Astrocyte of the cerebellum (primary cell): ENCODE results near the gene F10.

Experiments
- DNase-seq: peaks from one replicate; pipeline ENCODE4 v3.0.0-alpha.2; 2011; ENCODE audit warnings: low read depth
- H3K4me3 ChIP-seq: 2 replicates; pipeline ENCODE4 v1.5.1; 2011; ENCODE audit warnings: mild to moderate bottlenecking, low read depth, low read length, moderate library complexity
- in situ Hi-C: cut with HindIII; loops from 2 replicates; pipeline ENCODE4 v1.10.0; 2017; ENCODE audit warnings: low sequenced_read_pairs
- TF ChIP-seq, protein P1 (sequence below): IDR thresholded peaks from 2 replicates; pipeline ENCODE4 v1.5.1; 2012; ENCODE audit warnings: low read length, low read depth, moderate library complexity, mild to moderate bottlenecking; ENCODE audit errors: missing control alignments

Gene F10

DNA sequence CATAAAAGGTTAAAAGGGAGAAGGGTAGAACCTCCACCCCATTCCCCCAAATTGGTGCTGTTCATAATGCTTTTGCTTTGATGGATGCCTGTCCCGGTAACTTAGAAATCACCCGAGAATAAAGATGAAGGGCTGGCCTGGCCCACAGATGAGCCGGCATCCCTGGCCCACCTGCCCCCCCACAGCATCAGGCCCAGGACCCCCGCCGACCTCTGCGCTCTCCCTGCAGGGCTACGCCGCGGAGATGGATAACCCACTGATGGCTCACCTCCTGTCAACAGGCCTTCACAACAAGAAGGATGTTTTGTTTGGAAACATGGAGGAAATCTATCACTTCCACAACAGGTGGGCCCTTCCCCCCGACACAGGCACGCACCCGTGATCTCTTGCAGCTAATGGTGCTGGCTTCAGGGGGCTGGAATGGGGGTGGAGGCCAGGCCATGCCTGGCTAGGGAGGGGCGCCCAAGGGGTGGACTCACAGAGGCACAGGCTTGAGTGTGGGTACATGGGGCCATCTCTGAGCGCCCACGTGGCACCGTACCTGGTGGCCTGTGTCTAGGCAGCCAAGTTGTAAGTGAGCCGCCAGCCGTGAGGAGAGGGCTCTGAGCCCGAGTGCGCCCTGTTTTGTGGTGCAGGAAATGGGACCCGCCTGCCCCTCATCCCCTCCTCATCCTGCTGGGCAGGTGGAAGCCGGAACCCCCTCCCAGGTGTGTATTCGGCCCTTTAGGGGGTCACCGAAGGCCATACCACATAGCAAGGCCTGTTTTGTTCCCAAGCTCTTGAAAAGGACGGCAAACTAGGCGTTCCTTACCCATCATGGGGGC lies 40.2 kb upstream of the F10 start:
- in situ Hi-C loops, result no loop called here
- TF ChIP-seq, protein P1, sequence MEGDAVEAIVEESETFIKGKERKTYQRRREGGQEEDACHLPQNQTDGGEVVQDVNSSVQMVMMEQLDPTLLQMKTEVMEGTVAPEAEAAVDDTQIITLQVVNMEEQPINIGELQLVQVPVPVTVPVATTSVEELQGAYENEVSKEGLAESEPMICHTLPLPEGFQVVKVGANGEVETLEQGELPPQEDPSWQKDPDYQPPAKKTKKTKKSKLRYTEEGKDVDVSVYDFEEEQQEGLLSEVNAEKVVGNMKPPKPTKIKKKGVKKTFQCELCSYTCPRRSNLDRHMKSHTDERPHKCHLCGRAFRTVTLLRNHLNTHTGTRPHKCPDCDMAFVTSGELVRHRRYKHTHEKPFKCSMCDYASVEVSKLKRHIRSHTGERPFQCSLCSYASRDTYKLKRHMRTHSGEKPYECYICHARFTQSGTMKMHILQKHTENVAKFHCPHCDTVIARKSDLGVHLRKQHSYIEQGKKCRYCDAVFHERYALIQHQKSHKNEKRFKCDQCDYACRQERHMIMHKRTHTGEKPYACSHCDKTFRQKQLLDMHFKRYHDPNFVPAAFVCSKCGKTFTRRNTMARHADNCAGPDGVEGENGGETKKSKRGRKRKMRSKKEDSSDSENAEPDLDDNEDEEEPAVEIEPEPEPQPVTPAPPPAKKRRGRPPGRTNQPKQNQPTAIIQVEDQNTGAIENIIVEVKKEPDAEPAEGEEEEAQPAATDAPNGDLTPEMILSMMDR, result no peak
- DNase-seq, result no peak
- H3K4me3 ChIP-seq, result no peak overlapping the region

DNA sequence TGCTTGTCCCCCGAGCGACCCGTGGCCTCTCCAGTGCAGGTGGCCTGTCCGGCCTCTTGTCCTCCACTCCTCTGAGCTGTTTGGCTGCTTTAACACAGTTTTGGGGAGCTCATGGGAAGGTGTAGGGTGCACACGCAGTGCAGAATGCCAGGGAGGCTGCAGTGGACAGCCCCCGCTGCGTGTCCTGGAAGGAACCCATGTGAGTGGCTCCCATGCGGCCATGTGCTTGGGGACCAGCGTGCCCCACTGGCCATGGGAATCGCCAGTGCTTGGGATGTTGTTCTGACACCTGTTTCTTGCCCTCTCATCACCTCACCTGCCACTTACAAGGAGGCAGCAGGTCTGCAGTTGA lies 39.6 kb upstream of the F10 start:
- TF ChIP-seq, protein P1, result no peak
- no peak for DNase-seq
- in situ Hi-C loops, result no loop called here
- no peak overlapping the region for H3K4me3 ChIP-seq

DNA sequence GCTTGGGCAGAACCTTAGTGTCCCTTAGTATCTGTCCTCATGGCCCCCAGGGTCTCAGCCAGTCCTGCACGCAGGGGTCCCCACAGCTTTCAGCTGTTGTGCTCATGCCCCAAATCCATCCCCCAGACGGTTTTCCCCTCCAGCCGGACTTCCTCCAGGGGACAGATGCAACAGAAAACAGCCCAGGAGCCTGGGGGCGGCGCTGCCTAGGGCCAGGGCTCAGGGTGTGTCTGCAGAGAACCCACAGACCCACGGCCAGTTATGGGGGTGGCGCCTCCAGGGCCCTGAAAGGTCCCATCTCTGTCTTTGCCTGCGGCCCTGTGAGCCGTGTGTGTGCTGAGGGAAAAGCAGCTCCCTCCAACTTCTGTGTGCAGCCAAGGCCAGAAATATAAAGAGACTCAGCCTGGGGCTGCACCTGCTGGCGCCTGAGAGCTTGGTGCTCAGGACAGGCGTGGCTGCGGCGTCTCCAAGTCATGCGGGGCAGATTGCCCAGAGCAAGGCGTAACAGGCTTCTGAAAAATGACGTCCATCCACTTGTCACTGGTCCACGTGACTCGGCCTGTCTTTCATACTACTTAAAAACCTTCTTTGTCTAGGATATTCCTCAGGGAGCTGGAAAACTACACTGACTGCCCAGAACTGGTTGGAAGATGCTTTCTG lies 39.1 kb upstream of the F10 start:
- TF ChIP-seq, protein P1, result no peak
- DNase-seq, result no peak
- in situ Hi-C loops, result no loop called here
- no peak overlapping the region for H3K4me3 ChIP-seq

DNA sequence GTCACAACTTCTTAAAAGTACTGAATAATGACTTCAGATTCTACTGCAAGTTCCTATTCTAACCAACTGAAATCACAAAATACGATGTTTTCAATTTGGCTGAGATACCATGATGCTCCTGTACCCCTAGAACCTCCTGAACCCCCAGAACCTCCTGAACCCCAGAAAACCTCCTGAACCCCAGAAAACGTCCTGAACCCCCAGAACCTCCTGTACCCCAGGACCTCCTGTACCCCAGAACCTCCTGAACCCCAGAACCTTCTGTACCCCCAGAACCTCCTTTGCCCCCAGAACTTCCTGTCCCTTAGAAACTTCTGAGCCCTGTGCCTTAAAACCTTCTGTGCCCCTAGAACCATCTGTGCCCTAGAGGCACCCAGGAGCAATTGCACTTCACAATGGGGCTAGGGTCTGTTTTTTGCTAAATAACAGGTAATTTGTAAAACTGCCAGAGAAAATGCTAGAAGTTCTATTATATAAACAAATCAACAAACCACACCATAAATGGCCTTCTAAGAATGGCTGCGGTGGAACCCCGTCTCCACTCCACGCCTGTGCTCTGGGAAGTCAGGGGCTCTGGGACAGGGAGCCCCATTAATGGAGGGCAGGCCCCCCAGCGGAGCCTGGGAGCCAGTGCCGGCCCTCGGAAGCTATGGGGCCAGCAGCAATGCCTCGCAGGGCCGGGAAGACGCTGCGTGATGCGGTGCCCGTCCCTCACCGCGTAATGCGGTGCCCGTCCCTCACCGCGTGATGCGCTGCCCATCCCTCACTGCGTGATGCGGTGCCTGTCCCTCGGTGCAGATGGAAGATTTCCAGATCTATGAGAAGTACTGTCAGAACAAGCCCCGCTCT lies 38.3 kb upstream of the F10 start:
- TF ChIP-seq, protein P1, result peak; percentile 27
- H3K4me3 ChIP-seq, result no peak overlapping the region
- DNase-seq, result no peak
- in situ Hi-C loops, result no loop called here

DNA sequence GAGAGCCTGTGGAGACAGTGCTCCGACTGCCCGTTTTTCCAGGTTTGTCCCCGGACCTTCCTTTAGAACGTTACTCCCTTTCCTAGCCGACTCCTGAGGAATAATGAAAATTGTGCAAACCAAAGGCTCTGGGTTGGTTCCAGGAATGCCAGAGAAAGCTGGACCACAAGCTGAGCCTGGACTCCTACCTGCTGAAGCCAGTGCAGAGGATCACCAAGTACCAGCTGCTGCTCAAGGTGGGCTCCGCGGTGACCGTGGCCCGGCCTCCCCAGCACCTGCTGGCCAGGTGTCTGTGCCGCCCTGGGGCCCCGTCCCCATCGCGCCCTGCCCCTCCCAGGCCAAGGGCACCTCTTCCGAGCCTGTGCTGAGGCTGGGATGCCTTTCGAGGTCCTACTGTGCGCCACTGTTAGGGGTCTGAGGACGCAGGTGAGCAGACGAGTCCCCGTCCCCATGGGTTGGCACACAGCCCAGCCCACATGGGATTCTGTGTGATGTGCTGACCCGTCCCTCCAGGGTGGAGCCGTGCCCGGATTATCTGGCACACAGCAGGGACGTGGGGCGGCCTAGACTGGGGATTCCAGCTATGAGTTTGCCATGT lies 37.6 kb upstream of the F10 start:
- H3K4me3 ChIP-seq, result no peak overlapping the region
- in situ Hi-C loops, result no loop called here
- DNase-seq, result no peak
- TF ChIP-seq, protein P1, result no peak

DNA sequence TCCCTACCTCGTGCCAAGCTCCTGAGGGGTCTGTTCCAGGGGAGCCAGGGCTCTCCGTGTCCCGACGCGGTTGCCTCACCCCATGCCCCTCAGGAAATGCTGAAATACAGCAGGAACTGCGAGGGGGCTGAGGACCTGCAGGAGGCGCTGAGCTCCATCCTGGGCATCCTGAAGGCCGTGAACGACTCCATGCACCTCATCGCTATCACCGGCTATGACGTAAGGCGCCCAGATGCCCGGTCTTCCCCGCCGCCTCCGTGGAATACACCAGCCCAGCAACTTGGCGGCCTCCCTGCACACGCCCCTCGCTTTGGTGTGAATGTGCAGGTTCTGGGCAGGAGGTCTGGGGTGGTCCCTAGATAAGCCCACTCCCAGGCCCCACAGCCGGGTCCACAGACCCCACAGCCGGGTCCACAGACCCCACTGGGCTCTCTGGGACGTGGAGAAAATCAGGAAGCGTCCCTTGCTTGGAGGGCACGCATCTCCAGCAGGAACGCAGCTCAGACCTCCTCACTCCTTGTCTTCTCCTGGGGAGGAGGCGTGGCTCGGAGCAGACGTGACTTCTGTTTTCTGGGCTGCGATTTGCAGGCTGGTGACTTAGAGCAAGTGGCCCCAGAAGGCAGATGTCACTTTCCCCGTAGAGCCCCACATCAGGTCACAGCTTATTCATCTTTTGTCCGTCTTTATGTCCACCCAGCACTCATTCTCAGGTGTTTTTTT lies 36.4 kb upstream of the F10 start:
- DNase-seq, result no peak
- H3K4me3 ChIP-seq, result no peak overlapping the region
- in situ Hi-C loops, result no loop called here
- TF ChIP-seq, protein P1, result no peak
